HFF-Myc (cell line): Measurements from ENCODE around the gene SHISAL1.

Experiments
- DNase-seq: peaks from one replicate; pipeline ENCODE4 v3.0.0-alpha.2; 2011; ENCODE audit warnings: low read depth; ENCODE audit errors: extremely low read depth
- H3K4me3 ChIP-seq: replicated peaks from 2 replicates; pipeline ENCODE4 v1.5.1; 2011; ENCODE audit warnings: low read depth, mild to moderate bottlenecking, control low read depth, low read length
- CTCF ChIP-seq: IDR thresholded peaks from 2 replicates; pipeline ENCODE4 v1.5.1; 2012; ENCODE audit warnings: mild to moderate bottlenecking, low read depth, low read length, control low read depth; ENCODE audit errors: missing control alignments

The SHISAL1 gene

DNA sequence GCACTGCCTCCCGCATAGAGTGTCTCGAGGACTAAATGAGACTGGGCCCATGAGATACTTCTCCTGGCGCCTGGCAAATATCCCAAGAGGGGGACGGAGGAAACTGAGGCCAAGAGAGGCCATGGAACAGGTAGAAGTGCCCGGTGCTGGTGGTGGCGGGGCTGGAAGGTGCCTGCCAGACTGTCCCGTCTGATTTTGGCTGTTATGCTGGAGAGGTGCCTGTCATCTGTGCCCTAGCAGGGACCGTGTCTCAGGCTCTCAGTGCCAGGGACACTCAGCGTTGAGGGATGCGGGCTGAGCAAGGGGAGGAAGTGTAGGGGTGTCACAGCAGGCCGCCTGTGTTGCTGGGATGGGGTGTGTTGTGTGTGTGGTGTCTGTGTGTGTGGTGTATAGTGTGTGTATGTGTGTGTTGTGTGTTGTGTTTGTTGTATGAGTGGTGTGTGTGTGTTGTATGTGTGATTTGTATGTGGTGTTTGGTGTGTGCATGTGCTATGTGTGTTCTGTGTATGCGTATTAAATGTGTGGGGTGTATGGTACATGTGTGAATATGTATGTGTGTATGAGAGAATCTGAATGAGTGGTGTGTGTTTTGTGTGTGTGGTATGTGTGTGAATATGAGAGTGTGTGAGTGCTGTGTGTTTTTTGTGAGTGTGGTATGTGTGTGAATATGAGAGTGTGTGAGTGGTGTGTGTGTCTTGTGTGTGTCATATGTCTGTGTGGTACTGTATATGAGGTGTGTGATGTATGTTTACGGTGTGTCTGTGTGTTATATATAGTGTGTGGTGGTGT, 21.3 kb upstream of the SHISAL1 start:
- no peak for DNase-seq
- TF ChIP-seq CTCF = no peak
- no peak overlapping the region for H3K4me3 ChIP-seq

GRCh38 chr22:44332946-44333345, 20.2 kb upstream of the SHISAL1 start:
- DNase-seq = no peak
- no peak overlapping the region for H3K4me3 ChIP-seq
- TF ChIP-seq CTCF = no peak

DNA sequence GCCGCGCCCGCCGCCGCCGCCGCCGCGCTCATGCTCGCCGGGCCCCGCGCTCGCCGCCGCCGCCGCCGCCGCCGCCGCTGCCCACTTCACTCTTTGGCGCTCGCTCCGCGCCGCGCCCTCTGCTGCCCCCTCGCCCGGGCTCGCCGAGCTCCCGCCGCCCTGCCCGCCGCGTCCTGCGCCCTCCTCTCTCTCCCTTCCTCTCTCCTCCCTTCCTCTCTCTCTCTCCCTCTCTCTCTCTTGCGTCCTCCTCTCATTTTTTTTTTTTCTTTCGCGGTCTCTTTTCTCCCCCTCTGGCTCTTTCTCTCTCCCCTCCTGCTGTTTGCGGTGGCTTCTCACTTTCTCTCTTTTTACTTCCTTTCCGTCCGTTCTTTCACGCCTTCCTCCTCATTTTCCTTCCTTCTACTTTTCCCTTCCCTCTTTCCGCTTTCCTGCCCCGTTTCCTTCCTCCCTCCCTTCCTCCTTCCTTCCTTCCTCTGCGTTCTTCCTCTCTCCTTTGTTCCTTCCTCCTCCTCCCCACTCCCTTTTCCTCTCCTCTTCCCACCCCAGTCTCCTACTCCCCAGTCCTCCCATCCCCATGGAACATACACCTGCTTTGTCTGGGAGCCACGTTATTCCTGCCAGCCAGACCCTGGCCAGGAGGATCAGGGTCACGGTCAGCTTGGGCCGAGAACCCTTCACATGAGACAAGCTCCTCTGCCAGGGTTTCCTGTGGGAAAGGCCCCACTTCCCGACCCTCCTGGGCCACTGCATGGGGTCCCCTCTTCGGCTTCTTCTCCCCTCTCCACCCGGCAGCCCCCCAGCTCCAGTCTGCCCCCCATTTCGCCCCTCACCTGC, 19.3 kb upstream of the SHISAL1 start:
- H3K4me3 ChIP-seq = peak overlapping the region; percentile 20; the same call in 1 of the 2 replicates
- no peak for DNase-seq
- TF ChIP-seq CTCF = no peak

DNA sequence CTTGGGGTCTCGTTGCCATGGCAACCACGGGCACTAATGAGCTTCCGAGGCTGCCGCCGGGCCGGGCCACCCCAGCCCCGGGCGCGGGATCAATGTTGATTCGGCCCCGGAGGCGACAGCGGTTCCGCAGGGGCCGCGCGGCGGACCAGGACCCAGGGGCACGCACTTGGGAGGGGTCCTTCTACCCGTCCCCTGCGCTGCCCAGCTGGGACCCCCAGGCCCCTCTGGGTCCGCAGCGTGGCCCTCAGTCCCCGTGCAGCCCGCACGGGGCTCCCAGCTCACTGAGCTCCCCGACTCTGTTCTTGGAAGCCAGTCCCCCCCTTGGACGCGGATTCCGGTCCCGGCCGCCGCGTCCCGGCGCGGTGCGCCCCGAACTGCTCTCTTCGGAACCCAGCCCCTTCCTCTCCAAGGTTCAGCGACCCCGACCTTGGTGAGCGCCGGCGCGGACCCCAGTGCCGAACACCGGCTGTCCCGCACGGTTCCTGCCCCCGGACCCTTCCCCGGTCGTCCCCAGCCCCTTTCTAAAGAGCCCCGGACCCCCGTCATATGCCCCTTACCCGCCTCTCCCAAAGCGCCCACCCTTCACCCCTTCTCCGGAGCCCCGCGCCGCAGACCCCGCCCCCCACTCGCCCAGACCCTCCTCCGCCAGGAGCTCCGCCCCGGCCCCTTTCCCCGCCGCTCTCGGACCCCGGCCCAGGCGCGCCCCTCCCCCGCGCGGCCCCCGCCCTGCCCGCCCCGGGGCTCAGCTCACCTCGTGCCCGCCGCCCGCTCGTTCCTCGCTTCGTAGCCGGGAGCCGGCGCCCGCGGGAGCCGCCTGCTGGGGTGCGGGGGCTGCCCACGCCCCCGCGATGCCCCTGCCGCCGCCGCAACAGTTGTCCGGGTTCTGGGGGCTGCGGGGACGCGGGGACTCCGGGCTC, 18.3 kb upstream of the SHISAL1 start:
- no peak overlapping the region for H3K4me3 ChIP-seq
- TF ChIP-seq CTCF = no peak
- DNase-seq = no peak

DNA sequence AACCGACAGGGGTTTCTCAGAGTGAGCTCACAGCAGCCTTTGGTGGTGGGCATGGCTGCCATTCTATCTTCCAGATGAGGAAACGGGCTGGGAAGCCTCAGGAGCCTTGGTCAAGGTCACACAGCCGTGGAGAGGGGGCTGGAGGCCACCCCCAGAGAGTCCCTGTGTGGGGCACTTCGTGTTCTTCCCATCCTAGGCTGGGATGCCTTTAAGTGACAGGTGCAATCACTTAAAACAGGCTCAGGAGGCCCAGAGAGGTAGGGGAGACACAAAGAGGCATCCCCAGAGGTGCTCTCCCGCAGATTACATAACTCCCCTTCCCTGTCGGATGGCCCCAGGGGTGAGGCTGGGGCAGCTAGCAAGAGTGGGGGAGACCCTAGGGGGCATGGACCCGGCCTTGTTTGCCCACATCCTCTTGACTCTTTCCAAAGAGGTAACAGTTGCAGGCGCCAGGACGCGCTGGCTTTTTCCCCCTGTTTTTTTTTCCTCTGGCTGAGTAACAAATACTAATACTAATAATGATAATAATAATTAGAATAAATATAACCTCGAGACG, 17.5 kb upstream of the SHISAL1 start:
- TF ChIP-seq CTCF = no peak
- DNase-seq = no peak

GRCh38 chr22:44329179-44329796, 16.5 kb upstream of the SHISAL1 start:
- H3K4me3 ChIP-seq = no peak overlapping the region
- no peak for DNase-seq
- no peak for TF ChIP-seq CTCF

More for the DNA sequence above, 17.5 kb upstream of the SHISAL1 start:
- no peak overlapping the region for H3K4me3 ChIP-seq
